GM12873 (cell line): ENCODE measurements around the gene MAZ.

Experiments used
- TF ChIP-seq, protein P1 (sequence below): IDR thresholded peaks from 2 replicates; pipeline ENCODE4 v1.5.1; 2012; ENCODE audit warnings: low read depth, mild to moderate bottlenecking, moderate library complexity, low read length, control low read depth; ENCODE audit not compliant: insufficient read depth; ENCODE audit errors: missing control alignments

MAZ gene

DNA sequence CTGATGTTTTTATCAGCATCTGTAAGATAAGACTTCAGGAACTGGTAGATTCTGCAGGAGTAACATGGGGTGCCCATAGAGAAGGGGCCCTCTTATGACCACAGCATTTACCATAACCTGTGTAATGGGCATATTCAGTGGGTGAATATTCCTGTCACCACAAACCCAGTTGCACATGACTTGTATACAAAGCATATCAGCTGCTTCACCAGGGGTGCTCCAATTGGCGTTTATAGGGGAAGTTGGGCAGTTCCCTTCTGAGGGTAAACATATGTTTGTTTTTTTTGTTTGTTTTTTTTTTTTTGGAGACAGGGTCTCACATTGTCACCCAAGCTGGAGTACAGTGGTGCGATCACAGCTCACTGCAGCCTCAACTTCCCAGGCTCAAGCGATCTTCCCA is 39.8 kb upstream of the MAZ start:
- TF ChIP-seq, protein P1, sequence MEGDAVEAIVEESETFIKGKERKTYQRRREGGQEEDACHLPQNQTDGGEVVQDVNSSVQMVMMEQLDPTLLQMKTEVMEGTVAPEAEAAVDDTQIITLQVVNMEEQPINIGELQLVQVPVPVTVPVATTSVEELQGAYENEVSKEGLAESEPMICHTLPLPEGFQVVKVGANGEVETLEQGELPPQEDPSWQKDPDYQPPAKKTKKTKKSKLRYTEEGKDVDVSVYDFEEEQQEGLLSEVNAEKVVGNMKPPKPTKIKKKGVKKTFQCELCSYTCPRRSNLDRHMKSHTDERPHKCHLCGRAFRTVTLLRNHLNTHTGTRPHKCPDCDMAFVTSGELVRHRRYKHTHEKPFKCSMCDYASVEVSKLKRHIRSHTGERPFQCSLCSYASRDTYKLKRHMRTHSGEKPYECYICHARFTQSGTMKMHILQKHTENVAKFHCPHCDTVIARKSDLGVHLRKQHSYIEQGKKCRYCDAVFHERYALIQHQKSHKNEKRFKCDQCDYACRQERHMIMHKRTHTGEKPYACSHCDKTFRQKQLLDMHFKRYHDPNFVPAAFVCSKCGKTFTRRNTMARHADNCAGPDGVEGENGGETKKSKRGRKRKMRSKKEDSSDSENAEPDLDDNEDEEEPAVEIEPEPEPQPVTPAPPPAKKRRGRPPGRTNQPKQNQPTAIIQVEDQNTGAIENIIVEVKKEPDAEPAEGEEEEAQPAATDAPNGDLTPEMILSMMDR: no peak

DNA sequence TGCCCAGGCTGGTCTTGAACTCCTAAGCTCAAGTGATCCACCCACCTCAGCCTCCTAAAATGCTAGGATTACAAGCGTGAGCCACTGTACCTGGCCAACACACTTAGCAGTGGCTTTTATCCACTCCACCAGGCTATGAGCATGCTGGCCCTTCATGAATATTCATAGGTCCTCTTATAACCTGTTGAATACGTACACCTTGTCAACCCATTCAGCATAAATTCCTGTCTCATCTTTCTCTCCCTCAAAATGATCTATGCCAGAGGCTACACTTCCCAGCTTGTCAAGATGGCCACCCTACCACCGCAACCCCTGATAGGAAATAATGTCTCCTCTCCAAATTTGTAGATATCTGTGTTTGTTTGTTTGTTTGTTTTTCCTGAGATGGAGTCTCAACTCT is 39.3 kb upstream of the MAZ start:
- TF ChIP-seq, protein P1: no peak

DNA sequence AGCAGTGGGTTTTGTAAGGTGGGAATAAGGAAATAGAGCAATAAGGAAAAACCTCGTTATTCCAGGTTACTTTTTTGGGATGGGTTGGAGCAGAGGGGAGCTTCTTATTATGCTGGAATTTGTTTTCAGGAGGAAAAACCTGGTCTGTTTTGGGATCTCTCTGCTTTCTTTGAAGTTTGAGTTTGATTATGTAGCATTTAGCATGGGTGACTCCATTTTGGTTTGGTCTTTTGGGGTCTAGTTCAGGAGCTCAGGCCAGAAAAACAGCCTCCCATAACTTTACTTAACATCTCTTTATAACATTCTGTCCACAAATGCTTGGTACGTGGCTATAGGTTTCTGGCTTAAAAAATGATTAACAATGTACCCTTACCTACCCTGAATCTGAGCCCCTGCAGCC is 36.8 kb upstream of the MAZ start:
- TF ChIP-seq, protein P1: no peak

DNA sequence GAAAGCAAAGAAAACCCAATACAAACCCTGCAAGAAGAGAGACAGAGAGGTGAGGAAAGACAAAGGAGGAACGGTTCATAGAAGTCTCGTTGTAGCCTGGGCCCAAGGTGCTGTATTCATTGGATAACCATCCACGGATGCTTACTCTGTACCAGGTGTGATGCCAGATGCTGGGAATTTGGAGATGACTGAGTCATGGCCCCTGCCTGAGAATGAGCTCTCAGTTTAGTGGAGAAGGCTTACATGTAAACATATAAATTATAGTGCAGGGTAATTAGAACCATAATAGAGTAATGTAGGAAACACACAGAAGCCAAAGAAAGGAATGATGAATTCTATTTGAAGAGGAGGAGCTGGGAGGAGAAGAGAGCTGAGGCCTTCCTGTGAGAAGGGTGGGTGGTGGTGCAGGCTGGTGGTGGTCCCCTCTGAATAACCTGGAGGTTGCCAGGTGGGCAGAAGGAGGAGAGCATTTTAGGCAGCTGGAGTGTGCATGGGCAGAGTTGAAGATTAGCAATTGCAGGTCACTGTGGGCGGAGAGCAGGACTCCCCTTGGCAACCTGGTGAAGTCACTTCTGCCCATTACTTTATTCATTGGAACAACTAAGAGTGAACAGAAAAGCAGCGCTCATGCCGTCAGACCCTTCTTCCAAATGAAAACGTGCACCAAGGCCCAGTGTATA is 35.9 kb upstream of the MAZ start:
- TF ChIP-seq, protein P1: no peak

DNA sequence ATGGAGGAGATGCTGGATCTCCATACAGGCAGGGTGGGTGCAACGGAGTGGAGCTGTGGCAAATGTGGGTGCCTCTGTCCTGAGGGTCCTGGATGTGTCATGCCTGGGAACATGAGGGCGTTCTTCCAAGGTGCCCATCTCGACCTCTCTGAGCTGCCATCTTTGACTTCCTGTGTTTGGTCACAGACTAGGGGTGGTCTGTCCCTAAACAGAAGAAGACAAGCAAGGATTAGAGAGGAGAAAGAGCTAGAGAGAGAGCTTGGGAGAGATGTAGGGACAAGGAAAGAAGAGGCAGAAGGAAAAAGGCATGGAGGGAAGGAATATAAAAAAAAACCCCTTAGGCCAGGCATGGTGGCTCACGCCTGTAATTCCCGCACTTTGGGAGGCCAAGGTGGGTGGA is 31.6 kb upstream of the MAZ start:
- TF ChIP-seq, protein P1: no peak

DNA sequence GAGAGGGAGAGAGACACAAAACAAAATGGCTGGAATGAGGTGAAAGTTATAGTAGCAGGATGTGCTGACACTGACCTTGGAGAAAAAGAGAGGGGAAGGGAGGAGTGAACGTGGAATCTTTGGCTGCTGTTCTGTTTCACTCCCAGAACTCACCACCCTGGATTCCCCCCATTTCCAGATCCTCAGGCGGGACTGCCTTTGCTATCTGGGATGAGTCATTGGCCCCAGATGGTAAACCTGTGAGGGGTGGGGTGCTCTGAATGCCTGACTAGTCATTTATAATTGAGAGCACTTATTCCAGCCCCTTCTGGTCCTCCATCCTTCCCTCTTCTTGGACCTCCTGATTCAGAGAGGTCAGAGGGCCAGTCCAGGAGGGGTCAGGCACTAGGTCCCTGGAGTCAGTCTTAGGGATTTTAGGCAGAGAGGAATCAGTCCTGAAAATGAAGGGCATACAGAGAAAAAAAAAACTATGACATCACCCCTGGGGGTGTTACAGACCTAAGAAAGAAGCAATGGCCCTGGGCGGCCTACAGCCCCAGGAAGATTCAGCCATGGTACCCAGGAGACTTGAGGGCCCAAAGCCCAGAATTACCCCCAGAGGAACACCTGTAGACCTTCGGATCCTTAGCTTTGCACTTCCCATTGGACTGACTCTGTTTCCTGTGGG is 30.5 kb upstream of the MAZ start:
- TF ChIP-seq, protein P1: no peak

DNA sequence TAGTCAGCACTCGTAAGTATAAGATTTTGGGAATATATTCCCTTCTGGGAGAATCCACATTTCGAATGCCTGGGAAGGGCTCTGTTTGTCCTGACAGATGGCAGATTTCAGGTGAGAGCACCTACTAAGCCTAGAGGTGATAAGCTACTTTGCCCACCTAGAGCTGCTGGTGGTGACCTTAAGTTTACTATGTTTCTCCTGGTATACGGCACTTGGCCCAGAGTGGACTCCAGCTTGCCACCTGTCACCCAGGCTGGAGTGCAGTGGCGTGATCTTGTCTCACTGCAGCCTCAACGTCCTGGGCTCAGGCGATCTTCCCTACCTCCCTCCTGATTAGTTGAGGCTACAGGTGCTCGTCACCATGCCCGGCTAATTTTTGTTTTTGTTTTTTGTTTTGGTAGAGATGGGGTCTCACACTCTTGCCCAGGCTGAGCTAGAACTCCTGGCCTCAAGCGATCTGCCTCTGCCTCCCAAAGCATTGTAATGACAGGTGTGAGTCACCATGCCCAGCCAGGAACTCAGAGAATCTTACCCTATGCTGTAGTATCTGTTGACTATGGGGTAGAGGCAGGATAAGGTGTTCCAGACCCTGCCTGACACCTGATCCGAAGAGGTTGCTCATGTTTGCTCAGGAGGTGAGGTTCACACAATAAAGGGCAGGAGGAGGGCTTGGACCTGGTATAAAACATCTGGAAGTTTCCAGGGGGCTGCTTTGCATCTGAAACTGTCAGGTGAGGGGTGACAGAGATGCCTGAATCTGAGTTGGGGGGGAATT is 28.6 kb upstream of the MAZ start, which contains the start of gene ZG16:
TSS of gene ZG16 (plus strand) at position 681 of the 775 bp plus-strand sequence. CDS start 1,011 bp downstream, outside the sequence.
- TF ChIP-seq, protein P1: no peak
